HepG2 (cell line): ENCODE data around the gene GALNT15. TPM values are rescaled to one million over a fixed set of nuclear protein-coding genes. Genes with fewer than 3 reads are reported as not detected.

Experiments used
- ATF7 ChIP-seq, 2 experiments: fragments of 450-650 bp in 1 of 2; sonication (generic) in 1 of 2; formaldehyde crosslinking in 1 of 2; IDR thresholded peaks; 2 replicates each; pipeline versions ENCODE4 v1.4.0 to v1.6.1; 2016 to 2020; ENCODE audit warnings: antibody characterized with exemption in 1 of 2, mild to moderate bottlenecking in 1 of 2, missing genetic modification reagents in 1 of 2
- CENPT ChIP-seq: sonication (generic); formaldehyde crosslinking; IDR thresholded peaks from 2 replicates; pipeline ENCODE4 v1.8.0; 2022; ENCODE audit warnings: low read depth, mild to moderate bottlenecking, moderate library complexity, missing genetic modification reagents
- FOXJ3 ChIP-seq: sonication (generic); formaldehyde crosslinking; IDR thresholded peaks from 2 replicates; pipeline ENCODE4 v1.4.0; 2020; ENCODE audit warnings: missing genetic modification reagents, mild to moderate bottlenecking, borderline replicate concordance
- POLR2AphosphoS5 ChIP-seq: IDR thresholded peaks from 2 replicates; pipeline ENCODE4 v1.6.1; 2012; ENCODE audit warnings: low read depth, low read length
- RCOR2 ChIP-seq: IDR thresholded peaks from 2 replicates; pipeline ENCODE4 v1.6.1; 2016; ENCODE audit warnings: missing biosample characterization, missing genetic modification reagents
- REL ChIP-seq: sonication (generic); formaldehyde crosslinking; conservative IDR thresholded peaks from 2 replicates; pipeline ENCODE4 v1.8.0; 2022; ENCODE audit warnings: mild to moderate bottlenecking, missing genetic modification reagents, moderate library complexity
- RFX5 ChIP-seq: IDR thresholded peaks from 2 replicates; pipeline ENCODE4 v1.6.1; 2011; ENCODE audit warnings: low read depth, low read length, improper control_type of control experiment
- TGIF2 ChIP-seq: IDR thresholded peaks from 2 replicates; pipeline ENCODE4 v1.6.1; 2016; ENCODE audit warnings: control low read depth, missing compliant biosample characterization
- ZMAT3 ChIP-seq: sonication (generic); formaldehyde crosslinking; conservative IDR thresholded peaks from 2 replicates; pipeline ENCODE4 v1.7.0; 2021; ENCODE audit warnings: missing genetic modification reagents
- ZNF484 ChIP-seq: sonication (generic); formaldehyde crosslinking; IDR thresholded peaks from 2 replicates; pipeline ENCODE4 v1.5.1; 2020; ENCODE audit warnings: mild to moderate bottlenecking, low read depth, missing genetic modification reagents, borderline replicate concordance
- ZNF879 ChIP-seq: sonication (generic); formaldehyde crosslinking; IDR thresholded peaks from 2 replicates; pipeline ENCODE4 v1.8.1; 2023; ENCODE audit warnings: missing genetic modification reagents
- polyA plus RNA-seq, 8 experiments: library from polyadenylated mRNA; depleted of rRNA in 3 of 8; stranded (reverse) in 7 of 8; unstranded in 1 of 8; fragments of >200 nt; fragmentation: Illumina TruSeq in 4 of 8; extraction: Trizol in 4 of 8; gene quantifications; 2 replicates each; pipeline versions ENCODE4 v1.2.1 to v1.2.3, GENCODE V29; 2011 to 2016; ENCODE audit warnings: low read depth in 4 of 8, missing spikeins in 1 of 8, mixed read lengths in 1 of 8; ENCODE audit not compliant: insufficient read depth in 1 of 8
- total RNA-seq, 5 experiments: library from RNA; depleted of rRNA; stranded (reverse); fragments of >200 nt; fragmentation: Illumina TruSeq; extraction: Trizol; gene quantifications; 2 replicates each; pipeline ENCODE4 v1.2.3, GENCODE V29; 2016; ENCODE audit warnings: low read depth in 1 of 5
- TF ChIP-seq, protein P1 (sequence below): sonication (generic); formaldehyde crosslinking; conservative IDR thresholded peaks from 2 replicates; pipeline ENCODE4 v1.8.0; 2022; ENCODE audit warnings: missing genetic modification reagents
- TF ChIP-seq, protein P2 (sequence below): IDR thresholded peaks from 2 replicates; pipeline ENCODE4 v1.6.1; 2012; ENCODE audit warnings: inconsistent platforms
- TF ChIP-seq, protein P3 (sequence below): sonication (generic); formaldehyde crosslinking; IDR thresholded peaks from 2 replicates; pipeline ENCODE4 v1.8.1; 2022; ENCODE audit warnings: mild to moderate bottlenecking, missing genetic modification reagents
- TF ChIP-seq, protein P4 (sequence below): sonication (generic); formaldehyde crosslinking; IDR thresholded peaks from 2 replicates; pipeline ENCODE4 v1.4.0; 2020; ENCODE audit warnings: missing genetic modification reagents, low read depth, mild to moderate bottlenecking, borderline replicate concordance
- TF ChIP-seq, protein P5 (sequence below): sonication (generic); formaldehyde crosslinking; IDR thresholded peaks from 2 replicates; pipeline ENCODE4 v1.5.1; 2020; ENCODE audit warnings: mild to moderate bottlenecking, moderate library complexity, missing genetic modification reagents
- TF ChIP-seq, protein P6 (sequence below), 2 experiments: sonication (generic) in 1 of 2; formaldehyde crosslinking in 1 of 2; IDR thresholded peaks; 2 replicates each; pipeline versions ENCODE4 v1.5.1 to v1.6.1; 2011 to 2020; ENCODE audit warnings: borderline replicate concordance in 1 of 2, low read depth in 1 of 2, low read length in 1 of 2, mild to moderate bottlenecking in 1 of 2, missing genetic modification reagents in 1 of 2, moderate library complexity in 1 of 2
- TF ChIP-seq, protein P7 (sequence below): sonication (generic); formaldehyde crosslinking; IDR thresholded peaks from 2 replicates; pipeline ENCODE4 v1.5.0; 2020; ENCODE audit warnings: mild to moderate bottlenecking, missing genetic modification reagents, borderline replicate concordance

Gene GALNT15
- total and polyA plus RNA-seq, 2 of the 13 experiments (the other 11 are each of a cell fraction or from before 2014, with no cell fraction given) = 0.02 to 0.04 TPM

DNA sequence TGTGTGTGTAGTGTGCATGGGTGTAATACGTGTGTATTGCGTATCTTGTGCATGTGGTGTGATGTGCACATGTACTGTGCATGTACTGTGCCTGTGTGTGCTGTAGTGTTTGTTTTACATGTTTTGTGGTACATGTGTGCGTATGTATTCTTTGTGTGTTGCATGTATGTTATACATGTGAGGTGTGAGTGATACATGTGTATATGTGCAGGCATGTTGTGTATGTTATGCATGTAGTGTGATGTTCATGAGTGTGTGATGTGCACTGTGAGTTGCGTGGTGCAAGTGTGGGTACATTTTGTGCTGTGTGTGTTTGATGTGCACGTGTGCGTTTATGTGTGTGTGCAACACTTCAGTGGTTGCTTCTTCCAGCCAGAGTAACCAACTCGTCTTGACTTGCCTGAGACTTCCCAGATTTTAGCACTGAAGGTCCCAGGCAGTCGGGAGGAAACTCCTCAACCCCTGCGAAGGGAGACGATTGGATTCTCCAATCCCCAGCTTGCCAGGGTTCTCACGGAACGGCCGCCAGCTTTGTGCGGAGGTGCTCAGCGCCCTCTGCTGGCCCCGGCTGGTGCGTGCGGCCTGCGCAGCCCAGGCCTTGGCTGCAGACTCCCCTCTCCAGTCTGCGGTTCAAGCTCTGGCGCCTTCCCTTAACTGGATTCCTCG lies 3.6 kb downstream of the GALNT15 start (continued):
- TF ChIP-seq, protein P1, sequence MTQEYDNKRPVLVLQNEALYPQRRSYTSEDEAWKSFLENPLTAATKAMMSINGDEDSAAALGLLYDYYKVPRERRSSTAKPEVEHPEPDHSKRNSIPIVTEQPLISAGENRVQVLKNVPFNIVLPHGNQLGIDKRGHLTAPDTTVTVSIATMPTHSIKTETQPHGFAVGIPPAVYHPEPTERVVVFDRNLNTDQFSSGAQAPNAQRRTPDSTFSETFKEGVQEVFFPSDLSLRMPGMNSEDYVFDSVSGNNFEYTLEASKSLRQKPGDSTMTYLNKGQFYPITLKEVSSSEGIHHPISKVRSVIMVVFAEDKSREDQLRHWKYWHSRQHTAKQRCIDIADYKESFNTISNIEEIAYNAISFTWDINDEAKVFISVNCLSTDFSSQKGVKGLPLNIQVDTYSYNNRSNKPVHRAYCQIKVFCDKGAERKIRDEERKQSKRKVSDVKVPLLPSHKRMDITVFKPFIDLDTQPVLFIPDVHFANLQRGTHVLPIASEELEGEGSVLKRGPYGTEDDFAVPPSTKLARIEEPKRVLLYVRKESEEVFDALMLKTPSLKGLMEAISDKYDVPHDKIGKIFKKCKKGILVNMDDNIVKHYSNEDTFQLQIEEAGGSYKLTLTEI (CRISPR knock-in tag) = no peak
- TF ChIP-seq, protein P2, sequence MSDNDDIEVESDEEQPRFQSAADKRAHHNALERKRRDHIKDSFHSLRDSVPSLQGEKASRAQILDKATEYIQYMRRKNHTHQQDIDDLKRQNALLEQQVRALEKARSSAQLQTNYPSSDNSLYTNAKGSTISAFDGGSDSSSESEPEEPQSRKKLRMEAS = no peak
- TF ChIP-seq RFX5 (no peak), CENPT (CRISPR knock-in tag) (no peak), TGIF2 (CRISPR knock-in tag) (no peak), POLR2AphosphoS5 (no peak), REL (CRISPR knock-in tag) (no peak), ZNF484 (CRISPR knock-in tag) (no peak), RCOR2 (no peak), ZMAT3 (CRISPR knock-in tag) (no peak), FOXJ3 (CRISPR knock-in tag) (no peak), ATF7 (IDR thresholded peaks at IDR 0.05) (no peak), ATF7 (CRISPR knock-in tag; IDR thresholded peaks at IDR 0.05) (no peak), ZNF879 (no peak)
- TF ChIP-seq, protein P3, sequence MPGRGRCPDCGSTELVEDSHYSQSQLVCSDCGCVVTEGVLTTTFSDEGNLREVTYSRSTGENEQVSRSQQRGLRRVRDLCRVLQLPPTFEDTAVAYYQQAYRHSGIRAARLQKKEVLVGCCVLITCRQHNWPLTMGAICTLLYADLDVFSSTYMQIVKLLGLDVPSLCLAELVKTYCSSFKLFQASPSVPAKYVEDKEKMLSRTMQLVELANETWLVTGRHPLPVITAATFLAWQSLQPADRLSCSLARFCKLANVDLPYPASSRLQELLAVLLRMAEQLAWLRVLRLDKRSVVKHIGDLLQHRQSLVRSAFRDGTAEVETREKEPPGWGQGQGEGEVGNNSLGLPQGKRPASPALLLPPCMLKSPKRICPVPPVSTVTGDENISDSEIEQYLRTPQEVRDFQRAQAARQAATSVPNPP (CRISPR knock-in tag) = no peak
- TF ChIP-seq, protein P4, sequence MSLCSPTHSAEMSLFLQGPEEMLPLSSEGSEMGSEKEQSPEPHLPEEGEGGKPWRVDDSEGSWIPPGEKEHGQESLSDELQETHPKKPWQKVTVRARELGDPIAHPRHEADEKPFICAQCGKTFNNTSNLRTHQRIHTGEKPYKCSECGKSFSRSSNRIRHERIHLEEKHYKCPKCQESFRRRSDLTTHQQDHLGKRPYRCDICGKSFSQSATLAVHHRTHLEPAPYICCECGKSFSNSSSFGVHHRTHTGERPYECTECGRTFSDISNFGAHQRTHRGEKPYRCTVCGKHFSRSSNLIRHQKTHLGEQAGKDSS (CRISPR knock-in tag) = peak; percentile 74; the same call in 1 of the 2 replicates
- TF ChIP-seq, protein P5, sequence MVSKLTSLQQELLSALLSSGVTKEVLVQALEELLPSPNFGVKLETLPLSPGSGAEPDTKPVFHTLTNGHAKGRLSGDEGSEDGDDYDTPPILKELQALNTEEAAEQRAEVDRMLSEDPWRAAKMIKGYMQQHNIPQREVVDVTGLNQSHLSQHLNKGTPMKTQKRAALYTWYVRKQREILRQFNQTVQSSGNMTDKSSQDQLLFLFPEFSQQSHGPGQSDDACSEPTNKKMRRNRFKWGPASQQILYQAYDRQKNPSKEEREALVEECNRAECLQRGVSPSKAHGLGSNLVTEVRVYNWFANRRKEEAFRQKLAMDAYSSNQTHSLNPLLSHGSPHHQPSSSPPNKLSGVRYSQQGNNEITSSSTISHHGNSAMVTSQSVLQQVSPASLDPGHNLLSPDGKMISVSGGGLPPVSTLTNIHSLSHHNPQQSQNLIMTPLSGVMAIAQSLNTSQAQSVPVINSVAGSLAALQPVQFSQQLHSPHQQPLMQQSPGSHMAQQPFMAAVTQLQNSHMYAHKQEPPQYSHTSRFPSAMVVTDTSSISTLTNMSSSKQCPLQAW = 0 out of 2 replicates have a peak, but pooled peaks have one; percentile 47
- TF ChIP-seq, protein P6, sequence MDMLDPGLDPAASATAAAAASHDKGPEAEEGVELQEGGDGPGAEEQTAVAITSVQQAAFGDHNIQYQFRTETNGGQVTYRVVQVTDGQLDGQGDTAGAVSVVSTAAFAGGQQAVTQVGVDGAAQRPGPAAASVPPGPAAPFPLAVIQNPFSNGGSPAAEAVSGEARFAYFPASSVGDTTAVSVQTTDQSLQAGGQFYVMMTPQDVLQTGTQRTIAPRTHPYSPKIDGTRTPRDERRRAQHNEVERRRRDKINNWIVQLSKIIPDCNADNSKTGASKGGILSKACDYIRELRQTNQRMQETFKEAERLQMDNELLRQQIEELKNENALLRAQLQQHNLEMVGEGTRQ (IDR thresholded peaks at IDR 0.05; ENCODE audit: low read depth, low read length) = no peak
- TF ChIP-seq, protein P6 (CRISPR knock-in tag; IDR thresholded peaks at IDR 0.05; ENCODE audit: borderline replicate concordance) = no peak
- TF ChIP-seq, protein P7, sequence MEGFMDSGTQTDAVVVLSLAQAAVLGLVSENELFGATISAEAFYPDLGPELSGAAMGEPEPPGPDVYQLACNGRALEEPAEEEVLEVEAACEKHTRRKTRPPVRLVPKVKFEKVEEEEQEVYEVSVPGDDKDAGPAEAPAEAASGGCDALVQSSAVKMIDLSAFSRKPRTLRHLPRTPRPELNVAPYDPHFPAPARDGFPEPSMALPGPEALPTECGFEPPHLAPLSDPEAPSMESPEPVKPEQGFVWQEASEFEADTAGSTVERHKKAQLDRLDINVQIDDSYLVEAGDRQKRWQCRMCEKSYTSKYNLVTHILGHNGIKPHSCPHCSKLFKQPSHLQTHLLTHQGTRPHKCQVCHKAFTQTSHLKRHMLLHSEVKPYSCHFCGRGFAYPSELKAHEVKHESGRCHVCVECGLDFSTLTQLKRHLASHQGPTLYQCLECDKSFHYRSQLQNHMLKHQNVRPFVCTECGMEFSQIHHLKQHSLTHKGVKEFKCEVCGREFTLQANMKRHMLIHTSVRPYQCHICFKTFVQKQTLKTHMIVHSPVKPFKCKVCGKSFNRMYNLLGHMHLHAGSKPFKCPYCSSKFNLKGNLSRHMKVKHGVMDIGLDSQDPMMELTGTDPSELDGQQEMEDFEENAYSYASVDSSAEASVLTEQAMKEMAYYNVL = no peak
